ENCODE data around the gene DPF1.

GRCh38 chr19:38268539-38268938 is 44.5 kb upstream of the DPF1 start:
- TF ChIP-seq POLR2A (IDR thresholded peaks at IDR 0.05; ENCODE audit: low read length) (no peak), GATA1 (IDR thresholded peaks at IDR 0.05; ENCODE audit: low read depth, low read length) (no peak)

Measured in erythroblast (primary cell).